Measurements from ENCODE around the gene PTPN12. TPM values are rescaled to one million over a fixed set of nuclear protein-coding genes. Genes with fewer than 3 reads are reported as not detected.

The PTPN12 gene
- total RNA-seq (2022; extraction: Qiagen RNA extraction), result 55.3 to 84.8 TPM (median 70.9 TPM) in 5 replicates

GRCh38 chr7:77537136-77537777 is at the start of gene PTPN12:
PTPN12 (plus strand) TSS chr7:77537295; CDS start chr7:77537547, 252 bp downstream.

Other genes with a start within 250 kb of the PTPN12 start
- gene GSAP, start 120.9 kb upstream of the PTPN12 start, total RNA-seq (2022; extraction: Qiagen RNA extraction), result 2.6 to 4.7 TPM (median 2.8 TPM) in 5 replicates
- 6.9 to 10.5 TPM (median 8.0 TPM) in 5 replicates for gene RSBN1L, start 159.2 kb downstream of the PTPN12 start, total RNA-seq (2022; extraction: Qiagen RNA extraction)

Data from A549 treated with Mapracorat at 1 μM for 4 hours (cell line).